ENCODE data around the gene GMDS. TPM values are rescaled to one million over a fixed set of nuclear protein-coding genes. Genes with fewer than 3 reads are reported as not detected.
A peak's percentile ranks its signal among the peaks of the same experiment; 100 is the strongest.

GMDS gene
- total and polyA plus RNA-seq, 5 experiments from 2014 or later: 11.4 to 25.0 (median 22.3) TPM

- Mint-ChIP-seq H3K27me3 (no peaks in the 10 kb centered on the region), H3K9me3 (peaks cover 0 to 12% (median 4%) of the 10 kb centered on the region in 9 donors), H3K4me1 (peaks cover 0 to 2% (median 0%) of the 10 kb centered on the region in 4 donors), H3K36me3 (peaks cover 9 to 31% (median 14%) of the 10 kb centered on the region in 3 donors), H3K27ac (no peak overlapping the region), H3K4me3 (no peak overlapping the region)
- POLR2A ChIA-PET: no interaction called here
- ATAC-seq (no peak), DNase-seq (no peak)
Observed at GRCh38 chr6:1834646-1835516, 410.5 kb downstream of the GMDS start.

- H3K9me3 Mint-ChIP-seq: peaks cover 1 to 18% (median 9%) of the 10 kb centered on the region in 9 donors
- H3K27me3 Mint-ChIP-seq: no peaks in the 10 kb centered on the region
- no peak overlapping the region for H3K4me3 Mint-ChIP-seq
- no peak overlapping the region for H3K27ac Mint-ChIP-seq
- POLR2A ChIA-PET: no interaction called here
- H3K36me3 Mint-ChIP-seq: peaks cover 12 to 31% (median 20%) of the 10 kb centered on the region in 3 donors
- ATAC-seq (no peak), DNase-seq (no peak)
- H3K4me1 Mint-ChIP-seq: peaks cover 0 to 2% (median 0%) of the 10 kb centered on the region in 4 donors
Observed at GRCh38 chr6:1834207-1834606, 411.2 kb downstream of the GMDS start.

GRCh38 chr6:1832844-1833787, 412.3 kb downstream of the GMDS start:
- peaks cover 0 to 2% (median 0%) of the 10 kb centered on the region in 4 donors for H3K4me1 Mint-ChIP-seq
- no peak overlapping the region for H3K4me3 Mint-ChIP-seq
- H3K27me3 Mint-ChIP-seq: no peaks in the 10 kb centered on the region
- POLR2A ChIA-PET: no interaction called here
- H3K9me3 Mint-ChIP-seq: peaks cover 12 to 29% (median 17%) of the 10 kb centered on the region in 9 donors
- no peak for DNase-seq
- no peak for ATAC-seq
- peaks cover 18 to 40% (median 29%) of the 10 kb centered on the region in 3 donors for H3K36me3 Mint-ChIP-seq
- peak overlapping the region in 1 of 10 donors; percentile 36 for H3K27ac Mint-ChIP-seq

GRCh38 chr6:1832358-1832757, 413.0 kb downstream of the GMDS start:
- H3K9me3 Mint-ChIP-seq: peaks cover 12 to 37% (median 24%) of the 10 kb centered on the region in 9 donors
- no peak for ATAC-seq
- peaks cover 0 to 2% (median 0%) of the 10 kb centered on the region in 4 donors for H3K4me1 Mint-ChIP-seq
- DNase-seq: no peak
- no peak overlapping the region for H3K27ac Mint-ChIP-seq
- H3K4me3 Mint-ChIP-seq: no peak overlapping the region
- H3K27me3 Mint-ChIP-seq: no peaks in the 10 kb centered on the region
- peaks cover 23 to 47% (median 37%) of the 10 kb centered on the region in 3 donors for H3K36me3 Mint-ChIP-seq
- POLR2A ChIA-PET: no interaction called here

GRCh38 chr6:1827984-1828793, 417.2 kb downstream of the GMDS start:
- no peak overlapping the region for H3K4me3 Mint-ChIP-seq
- H3K27ac Mint-ChIP-seq: no peak overlapping the region
- H3K9me3 Mint-ChIP-seq: peaks cover 12 to 38% (median 24%) of the 10 kb centered on the region in 9 donors
- POLR2A ChIA-PET: no interaction called here
- H3K36me3 Mint-ChIP-seq: peaks cover 23 to 58% (median 37%) of the 10 kb centered on the region in 3 donors
- ATAC-seq (no peak), DNase-seq (no peak)
- peaks cover 0 to 7% (median 5%) of the 10 kb centered on the region in 4 donors for H3K4me1 Mint-ChIP-seq
- H3K27me3 Mint-ChIP-seq: no peaks in the 10 kb centered on the region

- Mint-ChIP-seq H3K36me3 (peaks cover 16 to 42% (median 28%) of the 10 kb centered on the region in 3 donors), H3K27ac (no peak overlapping the region), H3K4me3 (no peak overlapping the region), H3K4me1 (peaks cover 0 to 6% (median 4%) of the 10 kb centered on the region in 4 donors), H3K9me3 (peaks cover 9 to 34% (median 22%) of the 10 kb centered on the region in 9 donors), H3K27me3 (no peaks in the 10 kb centered on the region)
- POLR2A ChIA-PET: no interaction called here
- ATAC-seq (no peak), DNase-seq (no peak)
Observed at GRCh38 chr6:1825926-1826325, 419.5 kb downstream of the GMDS start.

- H3K4me3 Mint-ChIP-seq: no peak overlapping the region
- DNase-seq (no peak), ATAC-seq (no peak)
- H3K27me3 Mint-ChIP-seq: no peaks in the 10 kb centered on the region
- H3K9me3 Mint-ChIP-seq: peaks cover 8 to 29% (median 22%) of the 10 kb centered on the region in 9 donors
- peaks cover 0 to 6% (median 4%) of the 10 kb centered on the region in 4 donors for H3K4me1 Mint-ChIP-seq
- no peak overlapping the region for H3K27ac Mint-ChIP-seq
- POLR2A ChIA-PET: no interaction called here
- peaks cover 15 to 36% (median 26%) of the 10 kb centered on the region in 3 donors for H3K36me3 Mint-ChIP-seq
Observed at GRCh38 chr6:1825277-1825676, 420.1 kb downstream of the GMDS start.

- Mint-ChIP-seq H3K27me3 (no peaks in the 10 kb centered on the region), H3K4me3 (no peak overlapping the region), H3K27ac (no peak overlapping the region), H3K36me3 (peaks cover 0 to 11% (median 0%) of the 10 kb centered on the region in 3 donors), H3K9me3 (peaks cover 0 to 2% (median 0%) of the 10 kb centered on the region in 9 donors), H3K4me1 (peaks cover 0 to 6% (median 4%) of the 10 kb centered on the region in 4 donors)
- POLR2A ChIA-PET: interaction anchor here (0.7 kb wide), 1 partner anchor 186 kb away, joined by 7 read pairs; no protein-coding TSS in a partner anchor
- DNase-seq (no peak), ATAC-seq (no peak)
Observed at GRCh38 chr6:1821513-1822183, 423.8 kb downstream of the GMDS start.

GRCh38 chr6:1821164-1821512, 424.3 kb downstream of the GMDS start:
- no peak for DNase-seq
- Mint-ChIP-seq H3K9me3 (no peaks in the 10 kb centered on the region), H3K4me1 (peaks cover 0 to 6% (median 4%) of the 10 kb centered on the region in 4 donors), H3K27ac (no peak overlapping the region), H3K27me3 (no peaks in the 10 kb centered on the region), H3K36me3 (peaks cover 0 to 10% (median 0%) of the 10 kb centered on the region in 3 donors), H3K4me3 (no peak overlapping the region)
- ATAC-seq: no peak
- POLR2A ChIA-PET: no interaction called here

GRCh38 chr6:1820714-1821113, 424.7 kb downstream of the GMDS start:
- H3K27me3 Mint-ChIP-seq: no peaks in the 10 kb centered on the region
- peaks cover 0 to 10% (median 0%) of the 10 kb centered on the region in 3 donors for H3K36me3 Mint-ChIP-seq
- no peak overlapping the region for H3K27ac Mint-ChIP-seq
- POLR2A ChIA-PET: no interaction called here
- peaks cover 0 to 6% (median 4%) of the 10 kb centered on the region in 4 donors for H3K4me1 Mint-ChIP-seq
- ATAC-seq (no peak), DNase-seq (no peak)
- H3K9me3 Mint-ChIP-seq: no peaks in the 10 kb centered on the region
- no peak overlapping the region for H3K4me3 Mint-ChIP-seq

- Mint-ChIP-seq H3K9me3 (no peaks in the 10 kb centered on the region), H3K27ac (no peak overlapping the region), H3K27me3 (no peaks in the 10 kb centered on the region), H3K4me3 (no peak overlapping the region), H3K36me3 (peaks cover 0 to 7% (median 0%) of the 10 kb centered on the region in 3 donors), H3K4me1 (peaks cover 0 to 6% (median 2%) of the 10 kb centered on the region in 4 donors)
- POLR2A ChIA-PET: no interaction called here
- DNase-seq (no peak), ATAC-seq (no peak)
Observed at GRCh38 chr6:1820165-1820564, 425.2 kb downstream of the GMDS start.

All from naive thymus-derived CD8-positive, alpha-beta T cell (primary cell).